GM12892 (cell line): ENCODE results near the gene MXI1.

Source experiments
- POLR2A ChIP-seq: IDR thresholded peaks from 2 replicates; pipeline ENCODE4 v1.6.1; 2011; ENCODE audit warnings: low read depth, low read length, control low read depth
- POLR2AphosphoS5 ChIP-seq: IDR thresholded peaks from 2 replicates; pipeline ENCODE4 v1.6.1; 2011; ENCODE audit warnings: low read depth, low read length, control low read depth

- TF ChIP-seq POLR2A (no peak), POLR2AphosphoS5 (no peak)
Observed at GRCh38 chr10:110225756-110226542, 18.5 kb downstream of the MXI1 start.
